Activated naive CD8-positive, alpha-beta T cell treated with anti-CD3 and anti-CD28 coated beads, Interleukin-2, amount 50 U/mL, for 16 hours (primary cell): ENCODE measurements around the gene PLCE1.
"Not testable (repeated sequence)": the region's sequence is repeated elsewhere in the genome, so short reads cannot be mapped to it uniquely, and the experiment has no call there.

ENCODE experiments used
- DNase-seq: peaks from one replicate; pipeline ENCODE4 v3.0.0-alpha.2; 2020; ENCODE audit warnings: low read depth, low spot score

PLCE1 gene

DNA sequence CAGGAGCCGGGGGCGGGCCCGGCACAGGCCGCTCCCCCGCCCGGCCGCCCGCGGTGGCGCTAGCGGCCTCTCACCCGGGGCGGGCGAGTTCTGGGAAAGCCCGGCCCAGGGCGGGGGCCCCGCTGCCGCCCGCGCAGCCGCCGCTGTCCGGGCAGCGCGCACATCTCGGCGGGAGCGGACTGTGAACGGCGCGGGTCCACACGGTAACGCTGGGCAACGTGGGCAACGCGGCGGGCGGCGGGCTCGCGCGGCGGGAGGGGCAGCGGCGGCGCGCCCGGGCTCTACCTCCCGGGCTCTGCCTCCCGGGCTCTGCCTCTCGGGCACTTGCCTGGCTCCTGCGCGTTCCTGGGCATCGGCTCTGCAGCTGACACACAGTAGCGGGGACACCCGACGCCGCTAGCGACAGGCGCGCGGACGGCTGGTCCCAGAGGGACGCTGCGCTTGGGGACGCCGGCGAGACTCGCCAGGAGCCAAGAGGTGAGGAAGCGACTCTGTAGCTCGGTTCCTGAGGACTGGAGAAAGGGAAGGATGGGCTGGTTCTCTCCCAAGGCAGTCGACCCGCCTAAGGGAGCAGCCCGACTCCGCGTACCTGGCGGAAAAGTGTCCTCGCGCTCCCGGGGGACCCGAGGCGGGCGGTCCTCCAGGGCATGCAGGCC lies at the start of gene PLCE1:
Gene PLCE1 (plus strand): TSS at position 150 of the 656 bp plus-strand sequence. CDS start 37,116 bp downstream, outside the sequence.
- no peak for DNase-seq

DNA sequence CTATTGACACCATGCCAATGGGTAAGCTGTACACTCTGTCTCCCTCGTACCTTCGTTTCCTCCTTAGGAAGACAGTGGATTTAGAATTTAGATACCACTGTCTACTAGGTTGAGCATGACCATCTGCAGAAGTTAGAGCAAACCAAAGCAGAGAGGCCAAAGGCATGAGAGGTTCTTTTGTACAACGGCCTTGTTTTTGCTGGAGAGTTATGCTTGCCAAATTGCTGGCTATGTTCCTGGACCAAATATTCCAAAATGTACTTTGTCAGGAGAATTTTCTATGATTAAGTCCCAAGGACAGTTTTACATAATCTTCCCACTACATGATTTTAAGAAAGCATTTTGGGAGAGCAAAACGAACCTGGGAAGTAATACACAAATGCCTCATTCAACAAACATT lies 47.9 kb upstream of the PLCE1 start:
- DNase-seq, result no peak

DNA sequence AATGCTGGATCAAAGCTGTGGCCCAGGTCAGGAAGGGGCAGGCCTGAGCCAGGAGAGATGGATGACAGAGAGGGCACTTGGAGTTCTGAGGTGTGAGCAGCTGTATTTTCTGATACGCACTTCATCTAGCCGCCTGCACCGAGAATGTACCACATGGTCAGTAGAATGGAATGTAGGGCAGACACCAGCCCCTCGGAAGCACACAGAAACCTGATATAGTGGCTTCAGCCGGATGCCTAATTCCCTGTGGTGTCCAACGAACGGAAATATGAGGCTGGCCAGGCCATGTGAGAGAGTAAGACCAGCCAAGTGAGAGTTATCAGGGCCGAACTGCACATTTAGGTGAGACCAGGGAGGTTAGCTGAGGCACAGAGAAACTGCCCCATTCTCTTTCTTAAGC lies 46.7 kb upstream of the PLCE1 start:
- DNase-seq, result no peak

GRCh38 chr10:93947524-93947923 lies 46.2 kb upstream of the PLCE1 start:
- no peak for DNase-seq

DNA sequence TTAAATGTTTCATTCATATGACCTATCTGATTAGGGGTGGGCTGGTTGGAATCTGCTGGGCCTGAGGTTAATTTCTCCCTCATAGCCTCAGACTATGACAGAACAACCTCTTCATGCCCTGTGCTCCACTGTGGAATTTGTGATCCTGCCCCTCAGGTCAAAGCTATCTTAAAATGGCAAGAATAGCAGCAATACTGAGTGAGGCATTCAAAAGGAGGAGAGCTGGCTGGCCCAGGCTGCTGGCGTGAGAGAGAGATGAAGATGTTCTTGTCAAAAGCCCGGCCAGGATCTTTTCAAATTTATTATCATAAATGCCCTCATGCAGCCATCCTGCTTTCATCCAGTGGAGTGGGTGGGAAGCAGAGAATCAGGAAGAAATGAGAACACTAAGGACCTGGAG lies 41.8 kb upstream of the PLCE1 start:
- DNase-seq, result no peak

DNA sequence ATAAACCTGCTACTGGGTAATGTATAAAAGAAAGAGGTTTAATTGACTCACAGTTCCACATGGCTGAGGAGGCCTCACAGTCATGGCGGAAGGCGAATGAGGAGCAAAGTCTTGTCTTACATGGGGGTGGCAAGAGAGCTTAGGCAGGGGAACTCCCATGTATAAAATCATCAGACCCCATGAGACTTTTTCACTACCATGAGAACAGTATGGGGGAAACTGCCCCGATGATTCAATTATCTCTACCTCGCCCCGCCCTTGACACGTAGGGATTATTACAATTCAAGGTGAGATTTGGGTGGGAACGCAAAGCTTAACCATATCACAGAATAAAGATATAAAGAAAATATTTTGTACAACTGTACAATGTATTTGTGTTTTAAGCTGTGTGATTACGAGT lies 39.4 kb upstream of the PLCE1 start:
- DNase-seq, result no peak

DNA sequence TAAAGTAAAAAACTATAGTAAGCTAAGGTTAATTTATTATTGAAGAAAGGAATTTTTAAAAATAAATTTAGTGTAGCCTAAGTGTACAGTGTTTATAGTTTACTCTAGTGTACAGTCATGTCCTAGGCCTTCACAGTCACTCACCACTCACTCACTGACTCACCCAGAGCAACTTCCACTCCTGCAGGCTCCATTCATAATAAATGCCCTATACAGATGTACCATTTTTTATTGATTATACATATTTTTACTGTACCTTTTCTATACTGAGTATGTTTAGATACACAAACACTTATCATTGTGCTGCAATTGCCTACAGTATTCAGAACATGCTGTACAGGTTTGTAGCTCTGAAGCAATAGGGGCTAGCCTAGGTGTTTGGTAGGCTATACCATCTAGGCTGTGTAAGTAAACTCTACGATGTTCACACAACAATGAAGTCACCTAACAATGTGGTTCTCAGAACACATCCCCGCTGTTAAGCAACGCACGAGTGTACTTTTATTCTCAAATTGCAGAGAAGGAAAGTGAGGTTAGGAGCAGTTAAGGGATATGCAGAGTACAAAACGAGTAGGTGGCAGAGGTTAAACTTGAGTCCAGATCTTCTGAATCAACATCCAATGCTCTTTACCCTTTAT lies 38.9 kb upstream of the PLCE1 start:
- DNase-seq, result no peak

- DNase-seq, result no peak
Observed at GRCh38 chr10:93958834-93959233, 34.9 kb upstream of the PLCE1 start.

- DNase-seq, result not testable (repeated sequence)
Observed at GRCh38 chr10:93960988-93961387, 32.7 kb upstream of the PLCE1 start.

DNA sequence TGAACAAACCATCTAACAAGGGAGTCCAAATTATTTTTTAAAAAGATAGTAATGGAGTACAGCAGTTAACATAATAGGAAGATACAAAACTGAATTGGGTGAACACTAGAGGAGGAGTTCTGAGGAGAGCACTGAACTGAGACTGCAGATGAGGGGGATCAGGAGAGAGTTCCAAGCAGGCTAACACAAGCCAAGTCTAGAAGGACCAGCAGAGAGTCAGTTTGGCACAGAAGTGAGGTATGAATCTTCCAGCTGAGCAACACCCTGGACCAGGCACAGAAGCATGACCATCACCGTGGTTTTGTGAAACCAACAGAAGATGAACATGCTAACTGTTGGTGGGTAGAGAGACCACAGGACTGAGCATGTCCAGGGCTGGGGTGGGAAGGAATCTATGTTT lies 30.8 kb upstream of the PLCE1 start:
- DNase-seq, result no peak

DNA sequence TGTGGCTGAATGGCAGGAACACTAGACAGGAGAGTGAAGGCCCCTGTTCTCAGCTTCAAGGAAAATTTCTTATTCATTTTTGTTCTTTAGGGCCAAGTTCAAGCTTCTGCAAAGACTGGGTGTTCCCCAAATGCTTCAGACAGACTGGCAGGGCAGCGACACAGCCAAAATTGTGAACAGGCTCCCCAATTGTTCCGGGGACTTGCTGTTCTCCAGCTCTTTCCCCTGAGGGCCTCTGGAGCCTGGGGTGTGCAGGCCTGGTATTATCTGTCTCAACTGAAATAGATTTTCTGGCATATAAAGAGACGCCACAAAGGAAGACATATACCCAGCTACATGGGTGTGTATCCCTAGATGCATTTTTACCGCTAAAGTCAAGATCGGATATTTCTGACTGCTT lies 30.3 kb upstream of the PLCE1 start:
- no peak for DNase-seq

GRCh38 chr10:93965911-93966310 lies 27.8 kb upstream of the PLCE1 start:
- no peak for DNase-seq

- no peak for DNase-seq
Observed at GRCh38 chr10:93967756-93968155, 26.0 kb upstream of the PLCE1 start.

GRCh38 chr10:93968540-93968945 lies 25.2 kb upstream of the PLCE1 start:
- no peak for DNase-seq

- DNase-seq, result not testable (repeated sequence)
Observed at GRCh38 chr10:93970433-93971010, 23.2 kb upstream of the PLCE1 start.

- no peak for DNase-seq
Observed at GRCh38 chr10:93973748-93974445, 19.8 kb upstream of the PLCE1 start.

GRCh38 chr10:93977442-93977841 lies 16.3 kb upstream of the PLCE1 start:
- DNase-seq, result no peak

DNA sequence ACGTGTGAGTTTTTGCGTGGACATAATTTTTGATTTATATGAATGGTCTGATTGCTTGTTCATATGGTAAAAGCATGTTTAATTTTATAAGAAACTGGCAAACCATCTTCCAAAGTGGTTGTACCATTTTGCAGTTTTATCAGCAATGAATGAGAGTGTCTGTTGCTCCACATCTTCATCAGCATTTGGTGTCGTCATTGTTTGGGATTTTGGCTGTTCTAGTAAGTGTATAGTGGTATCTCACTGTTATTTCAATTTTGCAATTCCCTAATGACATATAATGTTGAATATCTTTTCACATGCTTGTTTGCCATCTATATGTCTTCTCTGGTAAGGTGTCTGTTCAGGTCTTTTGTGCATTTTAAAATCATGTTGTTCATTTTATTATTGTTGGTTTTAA lies 13.2 kb upstream of the PLCE1 start:
- no peak for DNase-seq

DNA sequence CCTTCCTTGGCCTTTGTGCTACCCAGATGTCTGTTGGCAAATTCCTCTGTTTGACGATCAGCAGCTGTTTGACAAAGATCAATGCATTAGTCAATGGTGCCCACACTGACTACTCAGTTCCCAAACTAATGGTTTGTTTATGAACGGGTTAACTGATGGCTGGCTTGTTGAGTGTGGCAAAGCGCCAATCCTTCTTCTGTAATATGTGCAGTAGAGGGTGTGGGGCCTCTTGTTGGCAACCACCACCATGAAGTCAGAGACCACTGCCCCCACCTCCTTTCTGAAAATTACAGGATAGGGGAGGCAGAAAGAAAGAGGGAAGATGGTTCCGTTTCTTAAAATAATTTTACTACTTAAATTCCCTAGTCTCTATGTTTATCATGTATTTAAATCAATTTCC lies 2.6 kb upstream of the PLCE1 start:
- DNase-seq, result no peak

DNA sequence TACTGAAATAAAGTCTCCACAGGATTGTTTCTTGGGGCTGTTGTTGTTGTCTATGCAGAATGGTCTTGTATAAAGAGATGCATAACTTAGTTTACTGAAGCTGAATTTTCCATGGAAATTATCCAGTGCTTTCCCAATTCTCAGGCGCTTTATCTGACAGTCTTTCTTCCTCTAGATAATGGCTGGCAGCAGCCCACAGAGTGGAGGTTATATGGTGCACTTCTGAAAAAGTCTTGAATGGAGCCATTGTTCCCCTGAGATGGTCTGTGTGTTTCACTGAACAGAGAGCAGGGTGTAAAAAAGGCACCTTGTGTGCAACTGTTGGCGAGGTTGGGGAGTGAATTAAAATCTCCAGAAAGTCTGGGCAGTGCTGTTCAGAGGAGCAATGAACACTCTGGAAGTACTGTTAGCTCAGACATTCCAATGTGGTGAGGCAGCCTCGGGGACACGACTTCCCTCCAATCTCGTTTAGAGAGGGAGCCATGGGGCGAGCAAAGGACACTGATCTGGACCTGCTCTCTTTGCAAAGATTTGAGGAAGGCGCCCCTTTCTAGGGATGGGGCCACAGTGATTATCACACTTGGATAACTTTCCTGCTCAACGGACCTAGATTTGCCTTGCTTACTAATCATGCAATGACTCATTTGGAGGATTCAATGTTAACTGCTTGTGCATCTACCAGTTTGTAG lies 2.0 kb upstream of the PLCE1 start:
- no peak for DNase-seq

DNA sequence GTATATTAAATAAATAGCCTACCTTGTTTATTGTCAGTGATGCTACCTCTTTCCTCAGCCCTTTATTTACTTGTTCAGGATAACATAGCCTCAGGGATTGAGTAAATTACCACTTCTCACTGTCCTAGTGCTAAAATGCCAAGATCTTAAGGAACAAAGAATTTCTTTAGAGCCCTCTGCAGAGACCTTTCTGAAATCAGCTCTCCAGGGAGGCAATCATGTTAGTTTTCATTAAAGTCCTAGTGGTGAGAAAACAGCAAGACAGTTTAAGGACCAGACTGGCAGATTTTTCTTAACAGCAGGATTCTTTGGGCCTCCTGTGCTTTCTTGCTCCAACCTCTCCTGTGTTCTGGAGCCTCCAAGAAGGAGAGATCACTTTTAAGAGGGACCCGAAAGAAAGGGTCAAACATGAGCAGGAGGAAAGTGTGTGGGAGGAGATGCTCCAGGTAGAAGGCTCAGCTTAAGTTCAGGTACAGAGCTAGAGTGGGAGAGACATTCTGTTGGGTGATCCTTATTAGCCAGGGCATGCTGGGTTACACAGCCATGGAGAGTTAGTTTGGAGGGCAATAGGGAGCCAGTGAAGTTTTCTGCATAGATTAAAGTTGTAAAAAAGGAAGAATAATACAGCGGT lies 1.2 kb upstream of the PLCE1 start:
- DNase-seq, result no peak

DNA sequence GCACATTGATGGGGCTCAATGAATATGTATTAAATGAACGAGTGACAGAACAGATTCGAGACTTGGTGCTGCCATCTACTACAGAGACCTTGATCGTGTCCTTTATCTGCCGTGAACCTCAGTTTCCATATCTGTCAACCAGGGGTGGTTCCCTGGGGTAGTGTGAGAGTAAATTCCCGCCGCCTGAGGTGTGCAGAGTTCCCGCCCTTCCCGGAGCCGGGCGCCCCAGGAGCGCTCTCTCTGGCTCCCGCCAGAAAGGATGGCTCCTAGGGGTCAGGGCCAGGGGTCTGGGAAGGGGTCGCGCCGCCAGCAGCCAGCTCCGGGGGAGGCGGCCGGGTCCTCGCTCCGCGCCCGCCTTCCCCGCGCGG lies 333 bp upstream of the PLCE1 start:
- no peak for DNase-seq
